BE2C (cell line): ENCODE results near the gene RAB11FIP3.
A peak's percentile ranks its signal among the peaks of the same experiment; 100 is the strongest.

ENCODE experiments used
- DNase-seq: peaks from one replicate; pipeline ENCODE4 v3.0.0-alpha.2; 2020
- H3K27me3 ChIP-seq: fragments of 250-450 bp; sonication (Bioruptor Pico); 2 replicates; pipeline ENCODE4 v1.5.1; 2020; ENCODE audit warnings: mild to moderate bottlenecking
- H3K36me3 ChIP-seq: fragments of 250-450 bp; sonication (Bioruptor Pico); 2 replicates; pipeline ENCODE4 v1.5.1; 2020; ENCODE audit warnings: mild to moderate bottlenecking
- H3K4me1 ChIP-seq: fragments of 250-450 bp; sonication (Bioruptor Pico); 2 replicates; pipeline ENCODE4 v1.5.1; 2020
- H3K4me3 ChIP-seq: 2 replicates; pipeline ENCODE4 v1.5.1; 2011; ENCODE audit warnings: low read depth, low read length
- H3K9me3 ChIP-seq: fragments of 250-450 bp; sonication (Bioruptor Pico); 2 replicates; pipeline ENCODE4 v1.5.1; 2020
- CTCF ChIP-seq: IDR thresholded peaks from 2 replicates; pipeline ENCODE4 v1.5.1; 2012; ENCODE audit warnings: mild to moderate bottlenecking, low read depth, low read length

Gene RAB11FIP3

DNA sequence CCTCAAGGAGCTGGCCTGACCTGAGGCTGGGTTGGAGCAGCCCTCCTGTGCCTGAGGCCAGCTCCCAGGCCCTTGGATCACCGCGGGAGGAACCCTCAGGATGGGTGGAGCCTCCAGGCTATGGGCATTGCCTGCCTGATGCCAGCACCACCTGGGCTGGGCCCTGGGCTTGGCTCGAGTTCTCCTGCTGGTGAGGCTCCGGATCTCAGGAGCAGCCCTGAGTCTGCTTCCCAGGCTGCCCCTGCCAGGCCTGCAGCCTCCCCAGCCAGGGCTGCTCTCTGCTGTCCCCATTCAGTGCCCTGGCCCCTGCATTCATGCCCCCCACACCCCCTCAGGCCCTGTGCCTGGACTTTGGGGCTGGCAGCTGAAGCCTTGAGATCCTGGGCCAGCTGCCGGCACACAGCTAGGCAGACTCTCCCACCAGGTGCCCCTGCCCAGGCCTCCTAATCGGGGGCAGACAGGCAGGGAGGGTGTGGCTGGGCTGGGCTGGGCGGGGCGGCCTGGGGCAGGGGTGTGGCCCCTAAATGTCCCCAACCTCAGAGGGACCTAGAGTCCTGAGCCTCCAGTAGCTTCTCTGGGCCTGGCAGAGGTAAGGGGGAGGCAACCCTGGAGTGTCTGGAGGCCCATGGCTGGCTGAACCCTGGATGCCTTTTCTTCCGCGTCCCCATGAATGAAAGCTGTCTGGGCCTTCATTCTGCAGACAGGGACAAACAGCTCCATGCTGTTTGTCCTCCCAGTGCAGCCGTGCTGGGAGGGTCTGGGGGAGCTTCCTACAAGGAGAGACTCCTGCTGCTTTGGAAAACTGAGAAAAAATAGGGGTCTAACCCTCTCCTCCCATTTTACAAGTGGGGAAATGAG, 143.2 kb downstream of the RAB11FIP3 start:
- Histone ChIP-seq H3K36me3 (peaks cover 13% of the 10 kb centered on the region; the same call in 1 of the 2 replicates), H3K27me3 (no peaks in the 10 kb centered on the region), H3K4me3 (peak overlapping the region; percentile 54), H3K4me1 (peaks cover 47% of the 10 kb centered on the region), H3K9me3 (no peaks in the 10 kb centered on the region)
- no peak for TF ChIP-seq CTCF
- DNase-seq = no peak

DNA sequence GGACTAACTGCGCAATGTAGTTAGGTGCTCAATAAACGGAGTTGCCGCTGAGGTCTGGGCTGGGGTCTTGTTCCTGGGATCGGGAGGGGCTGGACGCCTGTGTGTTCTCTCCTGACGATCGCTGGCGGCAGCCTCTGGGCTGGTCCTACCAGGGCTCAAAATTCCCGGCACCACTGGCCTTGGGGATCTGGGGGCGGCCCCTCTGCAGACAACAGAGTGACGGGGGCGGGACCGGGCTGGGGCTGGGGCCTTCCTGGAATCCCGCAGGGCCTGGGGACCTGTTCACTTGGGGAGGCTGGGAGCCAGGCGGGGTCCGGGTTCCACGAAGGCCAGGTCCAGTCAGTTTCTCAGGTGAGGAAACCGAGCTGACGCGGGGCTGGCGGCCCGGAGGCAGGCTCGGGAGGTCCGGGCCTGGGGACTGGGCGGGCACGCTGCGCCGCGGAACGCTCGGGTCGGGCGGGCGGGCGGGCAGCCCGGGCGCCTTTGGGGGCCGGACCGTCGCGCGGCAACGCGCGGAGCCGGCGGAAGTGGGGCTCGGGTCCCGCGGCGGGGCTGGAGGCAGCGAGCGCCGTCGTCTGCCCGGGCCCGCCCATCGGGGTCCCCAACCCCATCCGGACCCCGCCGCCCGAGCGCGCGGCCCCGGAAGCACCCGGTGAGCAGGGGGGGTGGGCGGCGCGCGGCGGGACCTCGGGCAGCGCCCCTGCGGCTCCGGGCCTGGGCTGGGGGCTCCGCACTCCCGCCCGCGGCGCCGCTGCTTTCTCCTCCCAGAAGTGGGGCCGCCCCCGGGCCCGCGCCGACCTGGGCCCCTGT, 144.2 kb downstream of the RAB11FIP3 start, which contains the start of gene PIGQ:
TSS of gene PIGQ (plus strand) at position 524 of the 810 bp plus-strand sequence. CDS start 4,107 bp downstream, outside the sequence.
- DNase-seq = peak; percentile 72
- Histone ChIP-seq H3K36me3 (peaks cover 23% of the 10 kb centered on the region), H3K9me3 (no peaks in the 10 kb centered on the region), H3K27me3 (no peaks in the 10 kb centered on the region), H3K4me1 (peaks cover 45% of the 10 kb centered on the region), H3K4me3 (peak within 1 kb of the TSS; percentile 59)
- no peak for TF ChIP-seq CTCF
